HG02981 (cell line): ENCODE results near the gene AR.

Experiments used
- ATAC-seq: cut with Tn5 transposase; IDR thresholded peaks from one replicate; pipeline ENCODE4 v1.9.1; 2021; ENCODE audit warnings: mild to moderate bottlenecking, moderate library complexity; ENCODE audit not compliant: unreplicated experiment

Gene AR

GRCh38 chrX:67543818-67544217 is at the start of gene AR:
TSS of gene AR (plus strand) at chrX:67544021. CDS start at chrX:67545147, 1,126 bp downstream.
- no peak for ATAC-seq

- no peak for ATAC-seq
Observed at GRCh38 chrX:67500617-67501016, 43.2 kb upstream of the AR start.

- ATAC-seq, result no peak
Observed at GRCh38 chrX:67503004-67503403, 40.8 kb upstream of the AR start.

- ATAC-seq, result no peak
Observed at GRCh38 chrX:67503453-67503852, 40.4 kb upstream of the AR start.

- ATAC-seq, result no peak
Observed at GRCh38 chrX:67520671-67521070, 23.1 kb upstream of the AR start.

GRCh38 chrX:67523002-67523681 is 20.7 kb upstream of the AR start:
- ATAC-seq, result no peak

- ATAC-seq, result no peak
Observed at GRCh38 chrX:67523932-67524331, 19.9 kb upstream of the AR start.

- no peak for ATAC-seq
Observed at GRCh38 chrX:67524428-67524827, 19.4 kb upstream of the AR start.

GRCh38 chrX:67524950-67525691 is 18.7 kb upstream of the AR start:
- ATAC-seq, result no peak

- ATAC-seq, result no peak
Observed at GRCh38 chrX:67536564-67536963, 7.3 kb upstream of the AR start.

- no peak for ATAC-seq
Observed at GRCh38 chrX:67538383-67538782, 5.4 kb upstream of the AR start.

- ATAC-seq, result no peak
Observed at GRCh38 chrX:67544281-67545035, 637 bp downstream of the AR start.

- no peak for ATAC-seq
Observed at GRCh38 chrX:67545036-67545821, 1.4 kb downstream of the AR start.

GRCh38 chrX:67545893-67546495 is 2.2 kb downstream of the AR start:
- no peak for ATAC-seq

- no peak for ATAC-seq
Observed at GRCh38 chrX:67546496-67547423, 2.9 kb downstream of the AR start.

GRCh38 chrX:67555578-67556203 is 11.9 kb downstream of the AR start:
- ATAC-seq, result no peak

- ATAC-seq, result no peak
Observed at GRCh38 chrX:67558267-67558666, 14.4 kb downstream of the AR start.

- ATAC-seq, result no peak
Observed at GRCh38 chrX:67563469-67564448, 19.9 kb downstream of the AR start.
